ENCODE measurements around the gene RNF135.
"Not testable (repeated sequence)": the region's sequence is repeated elsewhere in the genome, so short reads cannot be mapped to it uniquely, and the experiment has no call there.

Gene RNF135

DNA sequence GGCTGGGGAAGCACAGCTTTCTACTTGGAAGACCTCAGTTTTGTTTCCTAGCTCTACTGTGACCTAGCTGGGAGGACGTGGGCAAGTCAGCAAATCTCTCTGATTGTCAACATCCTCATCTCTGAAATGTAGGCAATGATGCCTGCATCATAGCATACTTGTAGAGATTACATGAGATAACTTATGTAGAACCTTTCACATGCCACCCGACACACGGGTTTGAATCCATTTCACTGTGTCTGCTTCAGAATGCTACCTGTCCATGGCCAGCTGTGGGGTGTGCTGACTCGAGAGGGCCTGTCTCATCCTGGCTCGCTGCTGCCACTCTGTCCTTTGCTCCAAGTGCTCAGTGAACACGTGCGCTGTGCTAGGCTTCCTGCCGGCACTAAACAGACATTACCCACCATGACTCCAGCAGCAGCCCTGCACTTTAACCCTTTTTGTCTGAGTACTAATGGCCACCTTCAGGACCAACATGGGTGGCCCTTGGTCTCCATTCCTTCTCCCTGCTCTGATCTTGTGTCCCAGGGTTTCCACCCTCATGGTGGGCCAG is 41.7 kb upstream of the RNF135 start:
- Histone ChIP-seq H2BK5ac (ENCODE audit: low read depth, low read length, poor library complexity, severe bottlenecking) (no peak overlapping the region), H4K91ac (ENCODE audit: low read length) (no peak overlapping the region), H3K27ac (ENCODE audit: low read length, poor library complexity, severe bottlenecking) (no peak overlapping the region), H3K27me3 (ENCODE audit: control insufficient read depth in 1 of 2, insufficient read depth in 1 of 2, low read length in 2 of 2) (peaks cover 0 to 22% of the 10 kb centered on the region in 2 experiments), H3K36me3 (ENCODE audit: control insufficient read depth in 1 of 2, insufficient read depth in 2 of 2, low read depth in 1 of 2, low read length in 2 of 2) (no peaks in the 10 kb centered on the region), H3K9ac (ENCODE audit: low read length) (no peak overlapping the region), H3K23ac (ENCODE audit: low read length in 2 of 2) (no peak overlapping the region), H2AFZ (ENCODE audit: low read depth, low read length) (no peak overlapping the region), H4K8ac (ENCODE audit: low read length) (no peak overlapping the region), H2AK5ac (ENCODE audit: low read length, severe bottlenecking) (no peak overlapping the region), H3K4me3 (ENCODE audit: insufficient read depth in 1 of 2, low read depth in 1 of 2, low read length in 2 of 2) (no peak overlapping the region), H2BK12ac (ENCODE audit: low read length in 2 of 2) (no peak overlapping the region), H3K14ac (ENCODE audit: low read length in 2 of 2) (no peak overlapping the region), H3K79me1 (replicated peaks; ENCODE audit: low read length, poor library complexity, severe bottlenecking) (no peaks in the 10 kb centered on the region), H3K9me3 (ENCODE audit: control insufficient read depth, low read length) (no peaks in the 10 kb centered on the region), H3K4ac (ENCODE audit: low read depth in 1 of 2, low read length in 2 of 2) (no peak overlapping the region), H2BK120ac (ENCODE audit: low read depth, low read length) (no peak overlapping the region), H3K18ac (ENCODE audit: low read depth in 1 of 2, low read length in 2 of 2) (no peak overlapping the region), H3K4me1 (ENCODE audit: control insufficient read depth, insufficient read depth, low read depth, low read length) (peaks cover 6% of the 10 kb centered on the region), H3K4me2 (ENCODE audit: low read length, poor library complexity, severe bottlenecking) (no peak overlapping the region), H2BK15ac (ENCODE audit: low read depth, poor library complexity, severe bottlenecking) (no peak overlapping the region)
- 79% methylated on average over 8 of the region's 8 CpGs for WGBS
- DNase-seq: no peak

DNA sequence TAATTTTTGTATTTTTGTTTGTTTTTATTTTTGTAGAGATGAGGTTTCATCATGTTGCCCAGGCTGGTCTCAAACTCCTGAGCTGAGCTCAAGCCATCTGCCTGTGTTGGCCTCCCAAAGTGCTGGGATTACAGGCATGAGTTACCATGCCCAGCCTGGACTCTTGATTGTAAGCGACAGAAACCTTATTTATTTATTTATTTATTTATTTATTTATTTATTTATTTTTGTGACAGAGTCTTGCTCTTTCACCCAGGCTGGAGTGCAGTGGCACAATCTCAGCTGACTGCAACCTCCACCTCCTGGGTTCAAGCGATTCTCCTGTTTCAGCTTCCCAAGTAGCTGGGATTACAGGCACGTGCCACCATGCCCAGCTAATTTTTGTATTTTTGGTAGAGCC is 41.0 kb upstream of the RNF135 start:
- not testable (repeated sequence) for H3K4ac ChIP-seq (ENCODE audit: low read depth in 1 of 2, low read length in 2 of 2); H2BK12ac ChIP-seq (ENCODE audit: low read length in 2 of 2); H3K4me2 ChIP-seq (ENCODE audit: low read length, poor library complexity, severe bottlenecking); H2BK120ac ChIP-seq (ENCODE audit: low read depth, low read length); H3K27ac ChIP-seq (ENCODE audit: low read length, poor library complexity, severe bottlenecking); H3K23ac ChIP-seq (ENCODE audit: low read length in 2 of 2); H3K36me3 ChIP-seq (ENCODE audit: control insufficient read depth in 1 of 2, insufficient read depth in 2 of 2, low read depth in 1 of 2, low read length in 2 of 2); DNase-seq; H2AFZ ChIP-seq (ENCODE audit: low read depth, low read length); H3K9me3 ChIP-seq (ENCODE audit: control insufficient read depth, low read length); H3K4me3 ChIP-seq (ENCODE audit: insufficient read depth in 1 of 2, low read depth in 1 of 2, low read length in 2 of 2); H3K79me1 ChIP-seq (replicated peaks; ENCODE audit: low read length, poor library complexity, severe bottlenecking); H2AK5ac ChIP-seq (ENCODE audit: low read length, severe bottlenecking); H4K8ac ChIP-seq (ENCODE audit: low read length); H3K9ac ChIP-seq (ENCODE audit: low read length); H2BK5ac ChIP-seq (ENCODE audit: low read depth, low read length, poor library complexity, severe bottlenecking); H3K18ac ChIP-seq (ENCODE audit: low read depth in 1 of 2, low read length in 2 of 2); H4K91ac ChIP-seq (ENCODE audit: low read length); H3K14ac ChIP-seq (ENCODE audit: low read length in 2 of 2); H3K4me1 ChIP-seq (ENCODE audit: control insufficient read depth, insufficient read depth, low read depth, low read length); H2BK15ac ChIP-seq (ENCODE audit: low read depth, poor library complexity, severe bottlenecking)
- H3K27me3 ChIP-seq (ENCODE audit: control insufficient read depth in 1 of 2, insufficient read depth in 1 of 2, low read length in 2 of 2): peaks cover 0 to 18% of the 10 kb centered on the region in 2 experiments
- 96% methylated on average over 2 of the region's 3 CpGs for WGBS

DNA sequence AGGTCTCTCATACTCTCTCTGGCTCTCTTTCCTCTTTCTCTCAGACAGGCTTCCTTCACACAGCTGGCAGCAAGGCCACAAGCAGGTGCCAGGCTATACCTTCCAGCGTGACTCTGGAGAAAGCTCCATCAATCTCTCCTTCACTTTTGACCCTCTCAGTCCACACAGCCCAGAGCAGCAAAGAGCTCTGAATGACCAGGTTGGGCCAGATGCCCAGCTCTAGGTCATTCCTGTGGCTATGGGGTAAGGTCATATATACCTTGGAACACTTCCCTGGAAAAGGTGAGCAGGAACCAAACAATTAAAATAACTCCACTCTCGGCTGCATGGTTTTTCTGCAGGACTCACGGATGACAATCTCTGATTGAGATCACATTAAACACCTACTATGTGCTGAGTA is 40.3 kb upstream of the RNF135 start:
- H4K8ac ChIP-seq (ENCODE audit: low read length): no peak overlapping the region
- no peak overlapping the region for H3K14ac ChIP-seq (ENCODE audit: low read length in 2 of 2)
- no peak overlapping the region for H2AK5ac ChIP-seq (ENCODE audit: low read length, severe bottlenecking)
- H2AFZ ChIP-seq (ENCODE audit: low read depth, low read length): no peak overlapping the region
- no peak overlapping the region for H2BK5ac ChIP-seq (ENCODE audit: low read depth, low read length, poor library complexity, severe bottlenecking)
- H3K9me3 ChIP-seq (ENCODE audit: control insufficient read depth, low read length): no peaks in the 10 kb centered on the region
- no peak overlapping the region for H2BK12ac ChIP-seq (ENCODE audit: low read length in 2 of 2)
- H3K36me3 ChIP-seq (ENCODE audit: control insufficient read depth in 1 of 2, insufficient read depth in 2 of 2, low read depth in 1 of 2, low read length in 2 of 2): peaks cover 0 to under 1% of the 10 kb centered on the region in 2 experiments
- H3K18ac ChIP-seq (ENCODE audit: low read depth in 1 of 2, low read length in 2 of 2): no peak overlapping the region
- H3K27me3 ChIP-seq (ENCODE audit: control insufficient read depth in 1 of 2, insufficient read depth in 1 of 2, low read length in 2 of 2): peaks cover 0 to 18% of the 10 kb centered on the region in 2 experiments
- H3K27ac ChIP-seq (ENCODE audit: low read length, poor library complexity, severe bottlenecking): no peak overlapping the region
- no peak overlapping the region for H3K4ac ChIP-seq (ENCODE audit: low read depth in 1 of 2, low read length in 2 of 2)
- H2BK15ac ChIP-seq (ENCODE audit: low read depth, poor library complexity, severe bottlenecking): no peak overlapping the region
- no peak overlapping the region for H3K4me3 ChIP-seq (ENCODE audit: insufficient read depth in 1 of 2, low read depth in 1 of 2, low read length in 2 of 2)
- H3K79me1 ChIP-seq (replicated peaks; ENCODE audit: low read length, poor library complexity, severe bottlenecking): no peaks in the 10 kb centered on the region
- H4K91ac ChIP-seq (ENCODE audit: low read length): no peak overlapping the region
- WGBS: 100% methylated on average over 3 of the region's 3 CpGs
- peaks cover 4% of the 10 kb centered on the region for H3K4me1 ChIP-seq (ENCODE audit: control insufficient read depth, insufficient read depth, low read depth, low read length)
- H3K23ac ChIP-seq (ENCODE audit: low read length in 2 of 2): no peak overlapping the region
- H2BK120ac ChIP-seq (ENCODE audit: low read depth, low read length): no peak overlapping the region
- DNase-seq: no peak
- H3K9ac ChIP-seq (ENCODE audit: low read length): no peak overlapping the region
- no peak overlapping the region for H3K4me2 ChIP-seq (ENCODE audit: low read length, poor library complexity, severe bottlenecking)

DNA sequence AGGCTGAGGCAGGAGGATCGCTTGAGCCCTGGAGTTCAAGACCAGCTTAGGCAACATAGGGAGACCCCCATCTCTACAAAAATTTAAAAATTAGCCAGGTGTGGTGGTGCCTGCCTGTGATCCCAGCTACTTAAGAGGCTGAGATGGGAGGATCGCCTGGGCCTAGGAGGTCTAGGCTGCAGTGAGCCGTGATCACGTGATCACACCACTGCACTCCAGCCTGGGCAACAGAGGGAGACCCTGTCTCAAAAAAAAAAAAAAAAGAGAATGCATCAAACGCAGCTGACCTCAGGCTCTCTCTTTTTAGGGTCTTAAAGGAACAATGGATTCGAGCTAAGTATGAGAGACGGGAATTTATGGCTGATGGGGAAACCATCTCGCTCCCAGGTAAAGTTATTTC is 39.3 kb upstream of the RNF135 start:
- not testable (repeated sequence) for H2AFZ ChIP-seq (ENCODE audit: low read depth, low read length); H3K14ac ChIP-seq (ENCODE audit: low read length in 2 of 2); H3K23ac ChIP-seq (ENCODE audit: low read length in 2 of 2); H2BK5ac ChIP-seq (ENCODE audit: low read depth, low read length, poor library complexity, severe bottlenecking); H3K4ac ChIP-seq (ENCODE audit: low read depth in 1 of 2, low read length in 2 of 2); H3K9ac ChIP-seq (ENCODE audit: low read length); H2BK120ac ChIP-seq (ENCODE audit: low read depth, low read length); H2BK12ac ChIP-seq (ENCODE audit: low read length in 2 of 2); H2AK5ac ChIP-seq (ENCODE audit: low read length, severe bottlenecking); H3K4me1 ChIP-seq (ENCODE audit: control insufficient read depth, insufficient read depth, low read depth, low read length); H4K8ac ChIP-seq (ENCODE audit: low read length); H3K36me3 ChIP-seq (ENCODE audit: control insufficient read depth in 1 of 2, insufficient read depth in 2 of 2, low read depth in 1 of 2, low read length in 2 of 2); DNase-seq; H3K4me2 ChIP-seq (ENCODE audit: low read length, poor library complexity, severe bottlenecking); H3K9me3 ChIP-seq (ENCODE audit: control insufficient read depth, low read length); H4K91ac ChIP-seq (ENCODE audit: low read length); H3K4me3 ChIP-seq (ENCODE audit: insufficient read depth in 1 of 2, low read depth in 1 of 2, low read length in 2 of 2); H2BK15ac ChIP-seq (ENCODE audit: low read depth, poor library complexity, severe bottlenecking); H3K18ac ChIP-seq (ENCODE audit: low read depth in 1 of 2, low read length in 2 of 2); H3K27ac ChIP-seq (ENCODE audit: low read length, poor library complexity, severe bottlenecking); H3K79me1 ChIP-seq (replicated peaks; ENCODE audit: low read length, poor library complexity, severe bottlenecking)
- 99% methylated on average over 7 of the region's 8 CpGs for WGBS
- H3K27me3 ChIP-seq (ENCODE audit: control insufficient read depth in 1 of 2, insufficient read depth in 1 of 2, low read length in 2 of 2): peaks cover 0 to 15% of the 10 kb centered on the region in 2 experiments

Data from mesenchymal stem cell (in vitro differentiated cells and primary cell).